Measurements from ENCODE around the gene NETO2. TPM values are rescaled to one million over a fixed set of nuclear protein-coding genes. Genes with fewer than 3 reads are reported as not detected.
"Not testable (repeated sequence)": the region's sequence is repeated elsewhere in the genome, so short reads cannot be mapped to it uniquely, and the experiment has no call there.

The NETO2 gene
- total and polyA plus RNA-seq, 2 donors (not counting 1 experiment from before 2014, with no cell fraction given), result 3.0 to 13.2 TPM

DNA sequence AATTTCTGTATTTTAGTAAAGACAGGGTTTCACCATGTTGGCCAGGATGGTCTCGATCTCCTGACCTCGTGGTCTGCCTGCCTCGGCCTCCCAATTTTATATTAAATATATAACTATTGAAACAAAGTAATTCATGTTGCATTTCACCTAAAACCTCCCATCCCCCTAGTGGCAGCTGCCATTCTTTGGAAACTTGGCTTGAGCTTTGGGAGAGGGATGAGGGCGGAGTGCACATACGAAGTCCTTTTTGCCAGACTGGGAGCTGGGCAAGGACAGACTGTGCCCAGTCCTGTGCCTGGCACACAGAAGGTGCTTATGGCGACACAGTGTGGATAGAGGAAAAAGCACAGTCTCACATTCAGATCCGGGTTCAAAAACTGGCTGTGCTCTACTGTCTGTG is 83.8 kb downstream of the NETO2 start:
- H3K27me3 ChIP-seq (ENCODE audit: control insufficient read depth, insufficient read depth, low read length), result peaks cover 11% of the 10 kb centered on the region
- no peaks in the 10 kb centered on the region for H3K9me3 ChIP-seq (ENCODE audit: control insufficient read depth, insufficient read depth, low read depth, low read length)
- no peaks in the 10 kb centered on the region for H4K20me1 ChIP-seq (ENCODE audit: control insufficient read depth, extremely low read depth, insufficient read depth, low read length)
- DNase-seq (ENCODE audit: low read depth in 2 of 2), result no peak
- no peak overlapping the region for H3K27ac ChIP-seq (ENCODE audit: insufficient read depth, low read length)
- no peak overlapping the region for H2AFZ ChIP-seq (ENCODE audit: low read length)
- H3K79me2 ChIP-seq (ENCODE audit: control insufficient read depth, insufficient read depth, low read length), result no peaks in the 10 kb centered on the region
- no peak overlapping the region for H3K4me2 ChIP-seq (ENCODE audit: extremely low read depth, insufficient read depth, low read length)
- TF ChIP-seq EZH2 (IDR thresholded peaks at IDR 0.05; ENCODE audit: low read length, missing control alignments) (no peak), CTCF (conservative IDR thresholded peaks at IDR 0.05 in 1 of 2, IDR thresholded peaks at IDR 0.05 in 1 of 2; ENCODE audit: low read depth in 1 of 2, low read length in 2 of 2) (no peak)
- no peaks in the 10 kb centered on the region for H3K36me3 ChIP-seq (ENCODE audit: control insufficient read depth, insufficient read depth, low read length)
- no peak overlapping the region for H3K4me3 ChIP-seq (replicated peaks in 1 of 4; ENCODE audit: control extremely low read depth in 1 of 4, insufficient read depth in 1 of 4, low read depth in 3 of 4, low read length in 4 of 4)
- no peaks in the 10 kb centered on the region for H3K4me1 ChIP-seq (ENCODE audit: control insufficient read depth, extremely low read depth, insufficient read depth, low read length)
- H3K9ac ChIP-seq (ENCODE audit: insufficient read depth, low read length), result no peak overlapping the region

DNA sequence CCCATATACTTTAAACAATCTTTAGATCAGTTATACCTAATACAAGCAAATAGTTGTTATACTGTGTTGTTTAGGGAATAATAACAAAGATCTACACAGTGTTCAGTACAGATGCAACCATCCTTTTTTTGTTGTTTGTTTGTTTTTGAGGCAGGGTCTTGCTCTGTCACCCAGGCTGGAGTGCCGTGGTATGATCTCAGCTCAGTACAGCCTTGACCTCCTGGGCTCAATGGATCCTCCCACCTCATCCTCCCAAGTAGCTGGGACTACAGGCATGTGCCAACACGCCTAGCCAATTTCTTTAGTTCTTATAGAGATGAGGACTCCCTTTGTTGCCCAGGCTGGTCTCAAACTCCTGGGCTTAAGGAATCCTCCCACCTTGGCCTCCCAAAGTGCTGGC is 84.6 kb downstream of the NETO2 start:
- H3K27ac ChIP-seq (ENCODE audit: insufficient read depth, low read length); H3K9me3 ChIP-seq (ENCODE audit: control insufficient read depth, insufficient read depth, low read depth, low read length); H4K20me1 ChIP-seq (ENCODE audit: control insufficient read depth, extremely low read depth, insufficient read depth, low read length); H3K4me2 ChIP-seq (ENCODE audit: extremely low read depth, insufficient read depth, low read length); H3K36me3 ChIP-seq (ENCODE audit: control insufficient read depth, insufficient read depth, low read length); H2AFZ ChIP-seq (ENCODE audit: low read length); H3K79me2 ChIP-seq (ENCODE audit: control insufficient read depth, insufficient read depth, low read length); H3K9ac ChIP-seq (ENCODE audit: insufficient read depth, low read length); H3K4me3 ChIP-seq (replicated peaks in 1 of 4; ENCODE audit: control extremely low read depth in 1 of 4, insufficient read depth in 1 of 4, low read depth in 3 of 4, low read length in 4 of 4); DNase-seq (ENCODE audit: low read depth in 2 of 2); H3K4me1 ChIP-seq (ENCODE audit: control insufficient read depth, extremely low read depth, insufficient read depth, low read length): not testable (repeated sequence)
- peaks cover 11% of the 10 kb centered on the region for H3K27me3 ChIP-seq (ENCODE audit: control insufficient read depth, insufficient read depth, low read length)

DNA sequence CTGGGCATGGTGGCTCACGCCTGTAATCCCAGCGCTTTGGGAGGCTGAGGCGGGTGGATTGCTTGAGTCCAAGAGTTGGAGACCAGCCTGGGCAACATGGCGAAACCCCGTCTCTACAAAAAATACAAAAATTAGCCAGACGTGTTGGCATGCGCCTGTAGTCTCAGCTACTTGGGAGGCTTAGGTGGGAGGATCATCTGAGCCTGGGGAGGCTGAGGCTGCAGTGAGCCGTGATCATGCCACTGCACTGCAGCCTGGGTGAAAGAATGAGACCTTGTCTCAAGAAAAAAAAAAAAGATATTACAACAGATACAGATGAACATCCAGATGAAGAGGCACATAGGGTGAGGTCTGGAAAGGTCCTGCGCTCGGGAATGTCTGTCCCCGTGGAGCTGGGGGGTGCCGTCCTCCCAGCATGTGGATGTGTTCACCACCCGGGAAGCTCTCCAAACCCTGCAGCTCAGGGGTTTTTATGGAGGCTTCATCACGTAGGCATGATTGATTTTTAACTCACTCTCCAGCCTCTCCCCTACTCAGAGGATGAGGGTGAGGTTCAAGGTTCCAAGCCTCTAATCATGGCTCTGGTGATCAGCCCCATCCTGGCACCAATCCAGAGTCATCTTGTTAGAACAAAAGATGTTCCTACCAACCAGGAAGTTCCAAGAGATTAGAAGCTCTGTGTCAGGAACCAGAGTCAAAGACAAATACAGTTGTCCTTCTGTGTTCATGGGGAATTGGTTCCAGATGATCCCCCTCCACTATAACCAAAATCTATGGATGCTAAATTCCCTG is 85.3 kb downstream of the NETO2 start:
- H3K36me3 ChIP-seq (ENCODE audit: control insufficient read depth, insufficient read depth, low read length), result no peaks in the 10 kb centered on the region
- H3K27me3 ChIP-seq (ENCODE audit: control insufficient read depth, insufficient read depth, low read length), result peaks cover 11% of the 10 kb centered on the region
- no peak overlapping the region for H3K4me3 ChIP-seq (replicated peaks in 1 of 4; ENCODE audit: control extremely low read depth in 1 of 4, insufficient read depth in 1 of 4, low read depth in 3 of 4, low read length in 4 of 4)
- no peak overlapping the region for H2AFZ ChIP-seq (ENCODE audit: low read length)
- H3K9me3 ChIP-seq (ENCODE audit: control insufficient read depth, insufficient read depth, low read depth, low read length), result no peaks in the 10 kb centered on the region
- no peak for DNase-seq (ENCODE audit: low read depth in 2 of 2)
- H3K27ac ChIP-seq (ENCODE audit: insufficient read depth, low read length), result no peak overlapping the region
- TF ChIP-seq EZH2 (IDR thresholded peaks at IDR 0.05; ENCODE audit: low read length, missing control alignments), result no peak
- no peak for TF ChIP-seq CTCF (conservative IDR thresholded peaks at IDR 0.05 in 1 of 2, IDR thresholded peaks at IDR 0.05 in 1 of 2; ENCODE audit: low read depth in 1 of 2, low read length in 2 of 2)
- no peak overlapping the region for H3K4me2 ChIP-seq (ENCODE audit: extremely low read depth, insufficient read depth, low read length)
- H3K9ac ChIP-seq (ENCODE audit: insufficient read depth, low read length), result no peak overlapping the region
- no peaks in the 10 kb centered on the region for H3K79me2 ChIP-seq (ENCODE audit: control insufficient read depth, insufficient read depth, low read length)
- H4K20me1 ChIP-seq (ENCODE audit: control insufficient read depth, extremely low read depth, insufficient read depth, low read length), result no peaks in the 10 kb centered on the region
- H3K4me1 ChIP-seq (ENCODE audit: control insufficient read depth, extremely low read depth, insufficient read depth, low read length), result no peaks in the 10 kb centered on the region
